ENCODE measurements around the gene TAS2R30.

GRCh38 chr12:11164384-11164783 lies 29.9 kb upstream of the TAS2R30 start:
- TF ChIP-seq ZNF560 (tag by site-specific recombination; IDR thresholded peaks at IDR 0.05; ENCODE audit: borderline replicate concordance) (no peak), ZBTB20 (tag by site-specific recombination; IDR thresholded peaks at IDR 0.05) (no peak), OVOL3 (tag by site-specific recombination; IDR thresholded peaks at IDR 0.05) (no peak), ZNF175 (tag by site-specific recombination; IDR thresholded peaks at IDR 0.05) (no peak), CTCF (tag by site-specific recombination; IDR thresholded peaks at IDR 0.05) (no peak), ZNF335 (tag by site-specific recombination; conservative IDR thresholded peaks at IDR 0.05) (no peak), ZNF398 (tag by site-specific recombination; IDR thresholded peaks at IDR 0.05) (no peak), ZNF404 (tag by site-specific recombination; IDR thresholded peaks at IDR 0.05) (no peak)

All from HEK293 (cell line).